Measurements from ENCODE around the gene KIF25.

KIF25 gene

GRCh38 chr6:168012431-168013249 is 15.2 kb downstream of the KIF25 start:
- no peaks in the 10 kb centered on the region for H3K4me1 ChIP-seq (ENCODE audit: control extremely low read depth in 1 of 4, control insufficient read depth in 4 of 4, insufficient read depth in 4 of 4, low read length in 3 of 4)
- no peak overlapping the region for H3K27ac ChIP-seq (ENCODE audit: insufficient read depth in 1 of 2, low read depth in 1 of 2, low read length in 2 of 2, poor library complexity in 1 of 2, severe bottlenecking in 2 of 2)
- no peak overlapping the region for H3K4me3 ChIP-seq (ENCODE audit: control insufficient read depth in 1 of 7, extremely low read depth in 1 of 7, insufficient read depth in 4 of 7, low read depth in 2 of 7, low read length in 6 of 7)
- CTCF ChIA-PET: no interaction called here
- peaks cover 3 to 21% (median 14%) of the 10 kb centered on the region in 5 experiments for H3K9me3 ChIP-seq (ENCODE audit: control extremely low read depth in 1 of 5, control insufficient read depth in 4 of 5, insufficient read depth in 2 of 5, low read depth in 1 of 5, low read length in 4 of 5)
- no peaks in the 10 kb centered on the region for H3K36me3 ChIP-seq (ENCODE audit: control insufficient read depth in 4 of 4, insufficient read depth in 4 of 4, low read length in 3 of 4)
- POLR2A ChIA-PET: no interaction called here
- no peak for DNase-seq
- 91% methylated on average over 9 of the region's 13 CpGs for WGBS (ENCODE audit: insufficient coverage)
- H3K27me3 ChIP-seq (replicated peaks in 2 of 5; ENCODE audit: control insufficient read depth in 4 of 5, insufficient read depth in 5 of 5, low read length in 4 of 5): no peaks in the 10 kb centered on the region

GRCh38 chr6:168013250-168013915 is 15.9 kb downstream of the KIF25 start:
- Histone ChIP-seq H3K27me3 (replicated peaks in 2 of 5; ENCODE audit: control insufficient read depth in 4 of 5, insufficient read depth in 5 of 5, low read length in 4 of 5) (no peaks in the 10 kb centered on the region), H3K9me3 (ENCODE audit: control extremely low read depth in 1 of 5, control insufficient read depth in 4 of 5, insufficient read depth in 2 of 5, low read depth in 1 of 5, low read length in 4 of 5) (peaks cover 3 to 21% (median 14%) of the 10 kb centered on the region in 5 experiments), H3K36me3 (ENCODE audit: control insufficient read depth in 4 of 4, insufficient read depth in 4 of 4, low read length in 3 of 4) (no peaks in the 10 kb centered on the region), H3K27ac (ENCODE audit: insufficient read depth in 1 of 2, low read depth in 1 of 2, low read length in 2 of 2, poor library complexity in 1 of 2, severe bottlenecking in 2 of 2) (no peak overlapping the region), H3K4me1 (ENCODE audit: control extremely low read depth in 1 of 4, control insufficient read depth in 4 of 4, insufficient read depth in 4 of 4, low read length in 3 of 4) (no peaks in the 10 kb centered on the region), H3K4me3 (ENCODE audit: control insufficient read depth in 1 of 7, extremely low read depth in 1 of 7, insufficient read depth in 4 of 7, low read depth in 2 of 7, low read length in 6 of 7) (no peak overlapping the region)
- 87% methylated on average over 6 of the region's 7 CpGs for WGBS (ENCODE audit: insufficient coverage)
- DNase-seq: no peak
- ChIA-PET CTCF (no interaction called here), POLR2A (no interaction called here)

- POLR2A ChIA-PET: no interaction called here
- Histone ChIP-seq H3K4me1 (ENCODE audit: control extremely low read depth in 1 of 4, control insufficient read depth in 4 of 4, insufficient read depth in 4 of 4, low read length in 3 of 4) (no peaks in the 10 kb centered on the region), H3K27ac (ENCODE audit: insufficient read depth in 1 of 2, low read depth in 1 of 2, low read length in 2 of 2, poor library complexity in 1 of 2, severe bottlenecking in 2 of 2) (no peak overlapping the region), H3K27me3 (replicated peaks in 2 of 5; ENCODE audit: control insufficient read depth in 4 of 5, insufficient read depth in 5 of 5, low read length in 4 of 5) (peaks cover 0 to 1% (median 0%) of the 10 kb centered on the region in 5 experiments), H3K4me3 (ENCODE audit: control insufficient read depth in 1 of 7, extremely low read depth in 1 of 7, insufficient read depth in 4 of 7, low read depth in 2 of 7, low read length in 6 of 7) (no peak overlapping the region), H3K9me3 (ENCODE audit: control extremely low read depth in 1 of 5, control insufficient read depth in 4 of 5, insufficient read depth in 2 of 5, low read depth in 1 of 5, low read length in 4 of 5) (peaks cover 3 to 24% (median 14%) of the 10 kb centered on the region in 5 experiments), H3K36me3 (ENCODE audit: control insufficient read depth in 4 of 4, insufficient read depth in 4 of 4, low read length in 3 of 4) (no peaks in the 10 kb centered on the region)
- no CpG with 5 or more reads among the region's 6 CpGs for WGBS (ENCODE audit: insufficient coverage)
- DNase-seq: no peak
- CTCF ChIA-PET: no interaction called here
Measured at GRCh38 chr6:168014428-168014827, 17.0 kb downstream of the KIF25 start.

GRCh38 chr6:168015009-168015408 is 17.5 kb downstream of the KIF25 start:
- H3K9me3 ChIP-seq (ENCODE audit: control extremely low read depth in 1 of 5, control insufficient read depth in 4 of 5, insufficient read depth in 2 of 5, low read depth in 1 of 5, low read length in 4 of 5): peaks cover 3 to 24% (median 14%) of the 10 kb centered on the region in 5 experiments
- 84% methylated on average over 3 of the region's 4 CpGs for WGBS (ENCODE audit: insufficient coverage)
- DNase-seq: no peak
- POLR2A ChIA-PET: no interaction called here
- no peaks in the 10 kb centered on the region for H3K36me3 ChIP-seq (ENCODE audit: control insufficient read depth in 4 of 4, insufficient read depth in 4 of 4, low read length in 3 of 4)
- H3K4me3 ChIP-seq (ENCODE audit: control insufficient read depth in 1 of 7, extremely low read depth in 1 of 7, insufficient read depth in 4 of 7, low read depth in 2 of 7, low read length in 6 of 7): no peak overlapping the region
- no peaks in the 10 kb centered on the region for H3K4me1 ChIP-seq (ENCODE audit: control extremely low read depth in 1 of 4, control insufficient read depth in 4 of 4, insufficient read depth in 4 of 4, low read length in 3 of 4)
- CTCF ChIA-PET: no interaction called here
- no peak overlapping the region for H3K27ac ChIP-seq (ENCODE audit: insufficient read depth in 1 of 2, low read depth in 1 of 2, low read length in 2 of 2, poor library complexity in 1 of 2, severe bottlenecking in 2 of 2)
- peaks cover 0 to 2% (median 0%) of the 10 kb centered on the region in 5 experiments for H3K27me3 ChIP-seq (replicated peaks in 2 of 5; ENCODE audit: control insufficient read depth in 4 of 5, insufficient read depth in 5 of 5, low read length in 4 of 5)

- Histone ChIP-seq H3K36me3 (ENCODE audit: control insufficient read depth in 4 of 4, insufficient read depth in 4 of 4, low read length in 3 of 4) (no peaks in the 10 kb centered on the region), H3K4me1 (ENCODE audit: control extremely low read depth in 1 of 4, control insufficient read depth in 4 of 4, insufficient read depth in 4 of 4, low read length in 3 of 4) (no peaks in the 10 kb centered on the region), H3K9me3 (ENCODE audit: control extremely low read depth in 1 of 5, control insufficient read depth in 4 of 5, insufficient read depth in 2 of 5, low read depth in 1 of 5, low read length in 4 of 5) (peaks cover 3 to 24% (median 14%) of the 10 kb centered on the region in 5 experiments), H3K27me3 (replicated peaks in 2 of 5; ENCODE audit: control insufficient read depth in 4 of 5, insufficient read depth in 5 of 5, low read length in 4 of 5) (peaks cover 0 to 3% (median 0%) of the 10 kb centered on the region in 5 experiments), H3K27ac (ENCODE audit: insufficient read depth in 1 of 2, low read depth in 1 of 2, low read length in 2 of 2, poor library complexity in 1 of 2, severe bottlenecking in 2 of 2) (no peak overlapping the region), H3K4me3 (ENCODE audit: control insufficient read depth in 1 of 7, extremely low read depth in 1 of 7, insufficient read depth in 4 of 7, low read depth in 2 of 7, low read length in 6 of 7) (no peak overlapping the region)
- CTCF ChIA-PET: interaction anchor here (0.6 kb wide), 1 partner anchor 32 kb away, joined by 3 read pairs; no protein-coding TSS in a partner anchor
- POLR2A ChIA-PET: interaction anchor here (0.7 kb wide), 1 partner anchor 463 kb away, joined by 3 read pairs; no protein-coding TSS in a partner anchor
- WGBS (ENCODE audit: insufficient coverage): 94% methylated on average over 14 of the region's 14 CpGs
- no peak for DNase-seq
Measured at GRCh38 chr6:168015482-168016175, 18.2 kb downstream of the KIF25 start.

- Histone ChIP-seq H3K27me3 (replicated peaks in 2 of 5; ENCODE audit: control insufficient read depth in 4 of 5, insufficient read depth in 5 of 5, low read length in 4 of 5) (peaks cover 0 to 3% (median 0%) of the 10 kb centered on the region in 5 experiments), H3K36me3 (ENCODE audit: control insufficient read depth in 4 of 4, insufficient read depth in 4 of 4, low read length in 3 of 4) (no peaks in the 10 kb centered on the region), H3K27ac (ENCODE audit: insufficient read depth in 1 of 2, low read depth in 1 of 2, low read length in 2 of 2, poor library complexity in 1 of 2, severe bottlenecking in 2 of 2) (no peak overlapping the region), H3K9me3 (ENCODE audit: control extremely low read depth in 1 of 5, control insufficient read depth in 4 of 5, insufficient read depth in 2 of 5, low read depth in 1 of 5, low read length in 4 of 5) (peaks cover 2 to 24% (median 11%) of the 10 kb centered on the region in 5 experiments), H3K4me1 (ENCODE audit: control extremely low read depth in 1 of 4, control insufficient read depth in 4 of 4, insufficient read depth in 4 of 4, low read length in 3 of 4) (no peaks in the 10 kb centered on the region), H3K4me3 (ENCODE audit: control insufficient read depth in 1 of 7, extremely low read depth in 1 of 7, insufficient read depth in 4 of 7, low read depth in 2 of 7, low read length in 6 of 7) (no peak overlapping the region)
- ChIA-PET CTCF (interaction anchor here (0.6 kb wide), 1 partner anchor 33 kb away, joined by 3 read pairs; no protein-coding TSS in a partner anchor), POLR2A (interaction anchor here (0.7 kb wide), 1 partner anchor 462 kb away, joined by 3 read pairs; no protein-coding TSS in a partner anchor)
- no peak for DNase-seq
- WGBS (ENCODE audit: insufficient coverage): 98% methylated on average over 18 of the region's 18 CpGs
Measured at GRCh38 chr6:168016176-168016620, 18.7 kb downstream of the KIF25 start.
